ENCODE results near the gene MED29.

Gene MED29

DNA sequence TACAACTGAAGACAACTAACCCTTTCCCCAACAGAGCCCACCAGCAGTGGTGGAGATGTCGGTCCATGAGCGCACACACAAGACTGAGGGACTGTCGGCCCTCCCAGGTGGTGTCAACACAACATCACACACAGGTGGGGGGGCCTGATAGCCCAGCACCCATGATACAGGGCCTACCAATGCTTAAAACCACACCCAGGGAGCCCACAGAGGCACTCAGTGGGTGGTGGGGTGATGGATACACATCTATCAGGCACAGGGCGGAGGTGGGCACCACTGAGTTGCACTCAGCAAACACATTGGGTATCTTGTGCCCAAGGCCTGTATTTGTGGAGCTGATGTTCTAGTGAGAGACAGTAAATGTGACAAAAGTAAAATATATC is 8.5 kb downstream of the MED29 start:
- DNase-seq, result no peak

DNA sequence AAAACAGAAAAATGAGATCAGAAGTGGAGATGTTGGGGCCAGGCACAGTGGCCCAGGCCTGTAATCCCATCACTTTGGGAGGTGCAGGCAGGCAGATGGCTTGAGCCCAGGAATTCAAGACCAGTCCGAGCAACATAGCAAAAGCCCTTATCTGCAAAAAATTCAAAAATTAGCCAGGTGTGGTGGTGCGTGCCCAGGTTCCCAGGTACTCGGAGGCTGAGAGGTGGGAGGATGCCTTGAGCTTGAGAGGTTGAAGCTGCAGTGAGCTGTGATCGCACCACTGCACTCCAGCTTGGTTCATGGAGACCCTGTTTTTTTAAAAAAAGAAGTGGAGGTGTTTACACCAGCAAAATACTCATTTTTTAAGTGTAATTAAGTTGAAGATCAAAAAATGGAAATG is 8.9 kb downstream of the MED29 start:
- no peak for DNase-seq

DNA sequence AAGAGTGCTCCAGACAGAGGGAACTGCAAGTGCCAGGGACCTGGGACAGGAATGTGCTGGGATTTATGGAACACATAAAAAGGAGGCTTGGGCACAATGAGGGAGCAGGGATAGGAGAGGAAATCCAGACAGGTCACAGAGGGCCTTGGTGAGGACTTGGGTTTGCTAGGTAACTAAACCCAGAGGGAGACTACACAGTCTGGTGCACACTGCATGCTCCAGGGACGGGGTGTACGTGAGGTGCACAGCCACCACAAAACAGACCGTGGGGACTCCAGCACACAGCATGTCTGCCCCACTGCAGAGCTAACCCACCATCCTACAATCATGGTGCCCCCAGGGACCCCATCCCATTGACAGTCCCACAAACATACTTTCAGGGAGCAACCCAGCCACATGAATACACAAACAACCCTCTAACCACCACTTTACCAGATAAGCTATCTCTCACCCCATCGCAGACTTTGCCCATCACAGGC is 9.9 kb downstream of the MED29 start:
- no peak for DNase-seq

DNA sequence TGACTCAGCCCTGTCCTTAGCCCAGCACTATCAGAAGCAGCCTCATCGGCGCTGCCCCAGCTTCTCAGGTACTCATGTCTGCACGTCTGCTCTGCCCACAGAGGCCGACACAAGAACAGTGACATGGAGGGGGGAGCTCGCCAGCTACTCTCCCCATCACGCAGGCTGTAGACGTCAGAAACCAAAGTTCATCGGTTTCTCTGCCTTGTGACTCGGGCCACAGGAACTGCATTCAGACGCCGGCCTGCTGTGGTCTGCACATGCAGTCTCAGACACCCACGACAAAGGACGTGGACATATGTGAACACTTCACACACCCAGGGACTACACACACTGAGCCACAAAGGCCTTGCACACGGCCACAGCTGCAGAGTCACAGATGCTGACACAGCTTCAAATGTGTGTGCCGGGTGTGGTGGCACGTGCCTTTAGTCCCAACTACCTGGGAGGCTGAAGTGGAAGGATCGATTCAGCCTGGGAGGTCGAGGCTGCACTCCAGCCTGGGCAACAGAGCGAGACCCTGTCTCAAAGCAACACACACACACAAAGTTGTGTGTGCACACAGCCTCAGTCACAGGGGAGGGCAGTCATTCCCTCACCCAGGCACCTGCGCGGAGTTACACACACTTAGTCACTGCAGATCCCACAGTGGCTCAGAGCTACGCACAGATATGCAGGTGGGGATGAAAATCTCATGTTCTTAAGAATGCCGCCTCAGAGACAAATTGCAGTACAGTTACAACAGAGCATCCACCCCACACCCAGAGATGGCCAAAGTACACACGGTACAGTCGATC is 10.6 kb downstream of the MED29 start:
- DNase-seq, result peak; percentile 92

DNA sequence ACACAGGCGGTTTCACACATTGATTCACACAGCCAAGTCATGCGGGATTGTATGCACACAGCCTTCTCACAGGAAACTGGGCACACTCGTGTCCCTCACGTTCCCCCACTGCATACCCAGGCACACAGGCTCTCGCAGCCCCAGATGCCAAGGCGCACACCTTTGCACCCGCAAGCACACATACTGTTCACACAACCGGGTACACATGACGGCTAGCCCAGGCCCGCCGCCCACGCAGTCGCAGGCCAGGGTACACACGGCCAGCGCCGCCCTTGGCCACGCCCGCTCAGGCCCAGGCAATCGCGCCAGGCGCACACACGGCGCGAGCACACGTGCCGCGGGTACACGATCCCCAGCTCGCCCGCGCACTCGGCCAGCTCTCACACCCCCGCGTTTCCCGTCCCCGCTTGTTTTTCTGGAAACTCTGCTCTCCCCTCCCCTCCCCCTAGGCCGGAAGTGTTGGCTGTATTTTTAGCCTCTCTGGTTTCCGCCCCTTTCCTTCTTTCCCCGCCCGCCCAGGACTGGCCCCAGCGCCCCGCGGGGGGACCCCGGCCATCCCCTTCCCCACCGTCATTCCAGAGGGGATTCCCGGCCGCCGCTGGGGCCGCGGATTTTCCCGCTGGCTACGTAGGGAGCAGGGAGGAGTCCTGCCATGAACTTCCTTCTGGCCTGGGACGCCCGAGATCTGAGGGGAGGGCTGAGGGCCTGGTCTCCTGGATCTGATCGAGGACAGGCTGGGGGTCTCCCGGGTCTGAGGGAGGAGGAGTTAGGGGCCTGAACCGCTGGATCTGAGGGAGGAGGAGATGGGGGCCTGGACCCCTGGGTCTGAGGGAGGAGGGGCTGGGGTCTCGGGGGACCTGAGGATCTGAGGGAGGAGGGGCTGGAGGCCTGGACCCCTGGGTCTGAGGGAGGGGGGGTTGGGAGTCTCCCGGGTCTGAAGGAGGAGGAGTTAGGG is 11.4 kb downstream of the MED29 start:
- peak; percentile 95 for DNase-seq

DNA sequence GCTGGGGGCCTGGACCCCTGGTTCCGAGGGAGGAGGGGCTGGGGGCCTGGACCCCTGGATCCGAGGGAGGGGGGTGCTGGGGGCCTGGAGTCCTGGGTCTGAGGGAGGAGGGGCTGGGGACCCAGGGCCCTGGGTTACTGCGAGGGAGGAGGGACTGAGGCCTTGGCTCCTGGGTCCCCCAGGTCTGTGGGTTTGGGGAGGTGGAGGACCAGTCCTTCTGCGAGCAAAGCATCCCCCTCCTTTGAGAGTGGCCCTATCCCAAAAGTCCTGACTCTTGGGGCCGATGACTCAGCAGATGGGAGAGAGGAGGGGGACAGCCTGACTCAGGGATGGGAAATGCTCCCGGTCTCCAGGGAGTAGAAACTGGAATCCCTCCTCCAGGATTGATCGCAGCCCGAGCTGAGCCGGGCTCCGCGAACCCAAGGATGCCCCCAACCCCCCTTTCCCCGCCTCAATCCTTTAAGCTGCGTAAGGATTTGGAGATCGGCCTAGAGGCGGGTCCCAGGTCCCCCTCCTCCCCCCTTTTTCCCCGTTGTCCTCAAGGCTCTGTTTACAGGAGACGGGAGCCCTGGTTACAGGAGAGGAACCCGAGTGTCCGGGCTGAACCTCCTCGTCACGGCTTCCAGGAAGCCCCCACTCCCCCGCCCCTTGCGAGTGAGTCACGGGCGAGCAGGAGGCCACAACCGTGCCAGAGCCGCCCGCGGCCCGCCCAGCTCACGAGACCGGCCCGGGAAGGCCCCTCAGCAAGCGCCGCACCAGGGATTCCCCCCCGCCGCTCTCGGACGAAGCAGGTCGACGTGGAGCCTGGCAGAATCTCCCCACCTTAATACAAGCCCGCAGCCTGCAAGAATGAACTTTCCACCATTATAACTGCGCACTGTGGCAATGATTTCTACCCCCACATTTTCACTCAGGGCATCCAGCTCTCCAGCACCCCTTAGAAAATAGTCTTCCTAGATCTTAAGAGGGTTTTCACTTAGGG is 12.4 kb downstream of the MED29 start:
- DNase-seq, result peak; percentile 99

DNA sequence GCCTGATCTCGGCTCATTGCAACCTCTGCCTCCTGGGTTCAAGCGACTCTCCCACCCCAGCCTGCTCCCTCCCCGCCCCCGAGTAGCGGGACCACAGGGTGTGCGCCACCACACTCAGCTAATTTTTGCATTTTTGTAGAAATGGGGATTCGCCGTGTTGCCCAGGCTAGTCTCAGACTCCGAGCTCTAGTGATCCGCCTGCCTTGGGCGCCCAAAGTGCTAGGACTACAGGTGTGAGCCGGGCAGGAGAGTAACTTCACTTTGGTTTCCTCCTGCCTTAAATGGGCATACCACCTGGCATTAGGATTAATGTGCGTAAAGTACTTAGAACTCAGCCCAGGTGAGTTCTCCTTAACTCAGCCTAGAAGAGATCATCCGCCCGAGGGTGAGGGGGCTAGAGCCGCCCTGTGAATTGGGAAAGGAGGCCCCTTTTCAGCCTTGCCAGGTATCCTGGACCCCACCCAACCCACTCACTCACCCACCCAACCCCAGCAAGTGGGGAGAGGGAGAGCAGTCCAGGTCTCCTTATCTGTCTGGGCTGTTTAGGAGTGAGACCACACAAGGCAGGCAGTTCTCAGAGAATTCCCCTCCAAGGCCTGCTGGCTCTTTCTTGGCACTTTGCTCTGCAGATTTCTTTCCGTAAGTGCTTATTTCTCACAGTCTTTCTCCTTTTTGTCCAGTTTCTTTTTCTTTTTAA is 14.2 kb downstream of the MED29 start:
- peak; percentile 51 for DNase-seq

DNA sequence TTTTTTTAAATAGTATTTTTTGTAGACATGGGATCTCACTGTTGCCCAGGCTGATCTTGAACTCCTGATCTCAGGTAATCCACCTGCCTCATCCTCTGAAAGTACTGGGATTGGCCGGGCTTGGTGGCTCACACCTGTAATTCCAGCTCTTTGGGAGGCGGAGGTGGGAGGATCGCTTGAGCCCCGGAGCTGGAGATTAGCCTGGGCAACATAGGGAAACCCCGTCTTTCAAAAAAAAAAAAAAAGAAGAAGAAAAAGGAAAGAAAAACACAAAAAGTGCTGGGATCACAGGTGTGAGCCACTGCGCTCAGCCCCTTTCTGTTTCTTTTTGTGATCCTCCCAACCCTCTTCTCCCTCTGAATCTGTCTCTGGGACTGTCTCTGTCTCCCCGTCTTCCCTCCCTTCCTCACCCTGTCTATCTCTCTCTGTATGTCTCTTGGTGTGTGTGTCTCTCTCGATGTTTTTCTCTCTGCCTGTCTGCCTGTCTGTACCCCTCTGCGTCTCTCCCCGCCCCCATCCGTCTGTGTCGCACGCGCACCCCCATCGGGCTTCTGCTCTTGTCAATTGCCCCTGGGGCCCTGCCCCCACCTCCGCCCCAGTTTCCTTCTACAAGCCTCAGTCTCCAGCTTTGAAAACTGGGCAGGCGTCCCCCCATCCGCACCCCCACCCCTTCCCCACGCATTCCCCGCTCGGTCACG is 14.9 kb downstream of the MED29 start:
- peak; percentile 95 for DNase-seq

DNA sequence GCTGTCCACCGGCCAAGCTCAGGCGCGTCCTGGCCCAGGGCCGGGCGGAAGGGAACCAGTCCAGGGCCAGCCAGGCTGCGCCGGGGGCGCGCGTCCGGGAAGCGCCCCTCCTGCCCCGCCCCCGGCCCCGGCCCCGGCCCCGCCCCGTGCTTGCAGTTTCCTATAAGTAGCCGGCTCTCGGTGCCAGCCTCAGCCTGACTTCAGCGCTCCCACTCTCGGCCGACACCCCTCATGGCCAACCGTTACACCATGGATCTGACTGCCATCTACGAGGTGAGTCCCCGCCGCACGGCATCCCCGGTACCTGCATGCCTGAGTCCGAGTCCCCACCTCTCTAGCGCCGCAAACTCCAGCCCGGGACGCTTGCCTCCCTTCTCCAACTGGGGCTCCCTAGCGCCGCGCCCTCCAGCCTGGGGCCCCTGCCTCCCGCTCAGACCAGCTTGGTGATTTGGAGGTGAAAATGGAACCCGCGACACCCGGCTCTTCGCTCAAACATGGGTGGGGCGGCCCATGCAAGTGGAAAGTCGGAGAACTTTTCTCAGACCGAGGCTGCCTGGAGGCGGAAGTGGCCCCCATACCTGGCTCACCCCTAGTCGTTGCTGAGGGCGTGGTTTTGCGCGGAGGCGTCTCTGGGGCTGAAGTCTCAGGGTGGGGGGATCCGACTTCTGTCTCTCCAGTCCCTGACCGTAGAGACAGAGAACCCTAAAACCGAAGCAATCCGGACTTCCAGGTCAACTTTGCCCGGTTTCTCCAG is 15.7 kb downstream of the MED29 start, which contains the start of gene ZFP36:
Gene ZFP36 (plus strand): TSS at position 192 of the 754 bp plus-strand sequence. CDS start 58 bp downstream, at position 250.
- peak; percentile 95 for DNase-seq

DNA sequence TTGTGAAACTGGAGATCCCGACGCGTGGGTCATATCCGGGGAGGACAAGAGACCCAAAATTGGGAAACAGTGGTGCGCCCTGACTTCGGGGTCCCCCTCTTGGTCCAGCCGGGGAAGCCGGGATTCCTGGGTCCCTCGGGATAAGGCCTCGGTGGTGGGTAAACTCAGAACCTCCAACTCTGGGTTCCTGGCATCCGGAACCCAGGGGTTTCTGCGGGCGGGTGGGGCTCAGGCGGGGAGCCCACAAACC is 16.2 kb downstream of the MED29 start:
- no peak for DNase-seq

DNA sequence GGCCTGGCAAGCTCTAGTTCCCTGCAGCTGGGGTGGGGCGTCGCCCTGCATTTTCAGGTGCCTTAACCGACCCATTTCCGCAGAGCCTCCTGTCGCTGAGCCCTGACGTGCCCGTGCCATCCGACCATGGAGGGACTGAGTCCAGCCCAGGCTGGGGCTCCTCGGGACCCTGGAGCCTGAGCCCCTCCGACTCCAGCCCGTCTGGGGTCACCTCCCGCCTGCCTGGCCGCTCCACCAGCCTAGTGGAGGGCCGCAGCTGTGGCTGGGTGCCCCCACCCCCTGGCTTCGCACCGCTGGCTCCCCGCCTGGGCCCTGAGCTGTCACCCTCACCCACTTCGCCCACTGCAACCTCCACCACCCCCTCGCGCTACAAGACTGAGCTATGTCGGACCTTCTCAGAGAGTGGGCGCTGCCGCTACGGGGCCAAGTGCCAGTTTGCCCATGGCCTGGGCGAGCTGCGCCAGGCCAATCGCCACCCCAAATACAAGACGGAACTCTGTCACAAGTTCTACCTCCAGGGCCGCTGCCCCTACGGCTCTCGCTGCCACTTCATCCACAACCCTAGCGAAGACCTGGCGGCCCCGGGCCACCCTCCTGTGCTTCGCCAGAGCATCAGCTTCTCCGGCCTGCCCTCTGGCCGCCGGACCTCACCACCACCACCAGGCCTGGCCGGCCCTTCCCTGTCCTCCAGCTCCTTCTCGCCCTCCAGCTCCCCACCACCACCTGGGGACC is 16.6 kb downstream of the MED29 start:
- peak; percentile 78 for DNase-seq

DNA sequence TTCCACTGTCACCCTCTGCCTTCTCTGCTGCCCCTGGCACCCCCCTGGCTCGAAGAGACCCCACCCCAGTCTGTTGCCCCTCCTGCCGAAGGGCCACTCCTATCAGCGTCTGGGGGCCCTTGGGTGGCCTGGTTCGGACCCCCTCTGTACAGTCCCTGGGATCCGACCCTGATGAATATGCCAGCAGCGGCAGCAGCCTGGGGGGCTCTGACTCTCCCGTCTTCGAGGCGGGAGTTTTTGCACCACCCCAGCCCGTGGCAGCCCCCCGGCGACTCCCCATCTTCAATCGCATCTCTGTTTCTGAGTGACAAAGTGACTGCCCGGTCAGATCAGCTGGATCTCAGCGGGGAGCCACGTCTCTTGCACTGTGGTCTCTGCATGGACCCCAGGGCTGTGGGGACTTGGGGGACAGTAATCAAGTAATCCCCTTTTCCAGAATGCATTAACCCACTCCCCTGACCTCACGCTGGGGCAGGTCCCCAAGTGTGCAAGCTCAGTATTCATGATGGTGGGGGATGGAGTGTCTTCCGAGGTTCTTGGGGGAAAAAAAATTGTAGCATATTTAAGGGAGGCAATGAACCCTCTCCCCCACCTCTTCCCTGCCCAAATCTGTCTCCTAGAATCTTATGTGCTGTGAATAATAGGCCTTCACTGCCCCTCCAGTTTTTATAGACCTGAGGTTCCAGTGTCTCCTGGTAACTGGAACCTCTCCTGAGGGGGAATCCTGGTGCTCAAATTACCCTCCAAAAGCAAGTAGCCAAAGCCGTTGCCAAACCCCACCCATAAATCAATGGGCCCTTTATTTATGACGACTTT is 17.4 kb downstream of the MED29 start:
- DNase-seq, result peak; percentile 82

DNA sequence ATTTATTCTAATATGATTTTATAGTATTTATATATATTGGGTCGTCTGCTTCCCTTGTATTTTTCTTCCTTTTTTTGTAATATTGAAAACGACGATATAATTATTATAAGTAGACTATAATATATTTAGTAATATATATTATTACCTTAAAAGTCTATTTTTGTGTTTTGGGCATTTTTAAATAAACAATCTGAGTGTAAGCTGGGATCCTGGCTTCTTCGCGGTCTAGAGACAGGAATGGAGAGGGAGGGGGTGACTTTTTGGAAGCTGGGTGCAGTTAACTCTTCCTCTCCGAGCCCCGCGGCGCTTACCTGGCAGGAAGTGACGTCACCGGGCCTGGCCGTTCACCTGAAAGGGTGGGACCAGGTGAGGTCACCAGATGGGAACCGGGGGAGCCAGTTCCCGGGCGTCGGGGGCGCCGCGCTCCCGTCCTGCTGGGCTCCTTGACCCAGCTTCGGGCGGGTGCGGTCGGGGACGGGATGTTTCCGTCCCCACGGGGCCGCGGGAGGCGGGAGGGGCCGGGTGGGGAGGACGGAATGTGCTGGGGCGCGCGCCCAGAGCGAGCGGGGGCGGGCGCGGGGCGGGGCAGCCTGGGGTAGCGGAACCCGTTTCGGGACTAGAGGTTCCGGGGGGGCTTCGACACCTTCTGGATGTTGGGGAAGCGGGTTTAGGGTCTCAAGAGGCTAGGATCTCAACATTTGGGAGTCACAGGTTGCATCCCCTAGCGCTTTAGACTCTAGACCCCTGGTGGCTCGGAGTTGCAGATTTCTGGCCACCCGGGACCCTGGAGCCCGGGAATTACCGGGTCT is 18.2 kb downstream of the MED29 start:
- peak; percentile 96 for DNase-seq

DNA sequence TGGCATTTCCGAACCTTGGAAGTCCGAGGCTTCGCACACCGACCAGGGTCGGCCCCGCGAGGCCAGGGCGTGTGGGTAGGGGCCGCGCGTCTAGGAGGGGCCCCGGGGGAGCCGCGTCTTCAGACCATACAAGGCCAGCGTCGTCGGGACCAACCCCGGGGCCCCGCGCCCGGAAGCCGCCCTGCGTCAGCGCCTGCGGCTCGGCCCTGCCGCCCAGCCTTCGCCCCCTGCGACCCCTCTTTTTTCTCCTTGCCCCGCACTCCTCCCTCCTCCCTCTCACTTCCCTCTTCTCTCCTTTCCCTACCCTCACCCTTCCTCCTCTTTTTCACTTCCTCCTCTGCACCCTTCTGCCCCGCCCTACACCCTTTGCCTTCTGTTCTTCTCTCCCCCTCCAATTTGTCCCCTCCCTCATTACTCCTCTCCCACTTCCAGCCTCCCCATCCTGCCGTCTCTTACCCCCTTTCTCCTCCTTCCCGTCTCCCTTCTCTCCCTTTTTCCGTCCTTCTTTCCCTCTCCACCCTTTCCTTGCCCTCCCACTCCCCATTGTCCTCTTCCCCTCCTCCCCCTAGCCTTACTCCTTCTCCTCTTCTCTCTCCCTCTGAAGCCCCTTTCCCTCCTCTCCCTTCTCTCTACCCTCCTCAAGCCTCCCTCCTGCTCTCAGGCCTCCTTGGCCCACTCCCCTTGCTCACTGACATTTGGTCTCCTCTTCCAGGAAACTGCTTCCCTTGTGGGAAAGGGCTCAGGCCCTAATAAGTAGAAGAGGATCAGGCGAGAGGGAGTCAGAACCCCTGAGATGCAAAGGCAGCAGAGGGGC is 19.0 kb downstream of the MED29 start:
- no peak for DNase-seq

DNA sequence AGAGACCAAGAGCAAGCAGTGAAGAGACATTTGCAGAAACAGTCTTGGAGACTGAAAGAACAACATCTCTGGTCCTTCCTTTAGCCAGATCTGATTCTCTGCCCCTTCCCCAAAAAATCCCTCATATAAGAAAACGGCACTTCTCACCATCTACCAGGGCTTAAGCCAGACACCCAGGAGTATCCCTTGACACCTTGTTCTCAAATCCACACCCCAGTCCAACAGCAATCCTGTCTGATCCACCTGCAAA is 19.6 kb downstream of the MED29 start:
- DNase-seq, result no peak

DNA sequence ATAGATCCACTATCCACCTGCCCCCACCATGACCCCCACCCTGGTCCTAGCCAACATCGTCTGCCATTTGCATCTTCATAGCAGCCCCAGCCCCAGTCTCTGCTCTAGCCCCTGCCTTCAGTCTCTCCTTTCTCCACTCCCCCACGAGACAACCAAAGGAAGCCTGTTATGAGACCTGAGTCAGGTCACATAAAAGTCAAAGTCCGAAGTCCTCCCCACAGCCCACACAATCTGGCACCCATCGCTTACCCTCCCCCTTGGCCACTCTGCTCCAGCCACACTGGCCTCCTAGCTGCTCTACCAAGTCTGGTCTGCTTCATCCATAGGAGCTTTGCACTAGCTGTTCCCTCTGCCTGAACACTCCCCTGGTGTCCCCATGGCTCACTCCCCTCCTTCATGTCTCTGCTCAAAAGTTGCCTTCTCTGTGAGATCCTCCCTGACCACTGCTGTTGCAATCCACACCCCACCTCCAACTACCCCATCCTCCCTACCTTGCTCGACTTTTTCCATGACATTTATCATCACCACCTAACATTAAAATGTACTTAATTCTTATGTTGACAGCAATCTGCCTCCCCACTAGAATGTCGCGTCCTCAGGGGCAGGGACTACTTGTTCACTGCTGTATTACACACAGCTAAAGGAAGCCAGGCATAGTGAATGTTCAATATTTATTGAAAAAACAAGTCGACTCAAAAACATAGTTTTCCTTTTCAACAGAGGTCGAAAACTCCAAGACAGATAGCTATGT is 20.1 kb downstream of the MED29 start:
- peak; percentile 83 for DNase-seq

DNA sequence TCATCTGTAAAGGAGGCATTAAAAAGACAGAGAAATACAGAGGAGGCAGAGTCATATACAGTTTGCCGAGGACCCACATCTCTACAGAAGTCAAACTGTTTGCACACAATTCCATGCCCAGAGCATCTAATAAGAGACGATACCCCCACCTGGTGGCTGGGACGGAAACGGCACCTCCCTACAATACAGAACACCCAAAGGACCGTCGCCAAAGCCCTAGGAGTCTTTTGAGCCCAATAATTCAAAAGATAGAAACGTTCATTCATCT is 20.6 kb downstream of the MED29 start:
- DNase-seq, result peak; percentile 94
